HG03175 (cell line): ENCODE results near the gene NLGN1.

Experiments
- ATAC-seq: cut with Tn5 transposase; IDR thresholded peaks from one replicate; pipeline ENCODE4 v1.9.1; 2021; ENCODE audit warnings: mild to moderate bottlenecking, moderate library complexity; ENCODE audit not compliant: unreplicated experiment

The NLGN1 gene

DNA sequence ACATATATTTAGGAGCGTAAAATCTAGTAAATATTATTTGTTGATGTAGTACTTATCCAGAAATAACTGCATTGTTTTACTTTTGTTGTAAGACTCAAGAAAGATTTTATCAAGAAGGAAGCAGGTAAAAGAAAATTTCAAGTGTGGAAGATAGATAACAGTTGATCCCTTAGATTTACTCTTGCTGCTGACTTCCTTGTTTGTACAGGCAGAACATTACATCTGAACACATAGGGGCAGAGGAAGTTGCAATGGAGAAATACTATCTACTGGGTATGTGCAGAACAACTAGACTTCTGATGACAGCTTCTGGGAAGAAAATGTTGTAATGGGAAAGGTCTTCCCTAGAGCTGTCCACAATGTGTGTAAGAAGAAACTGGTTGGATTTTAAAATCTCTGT lies 350.6 kb downstream of the NLGN1 start:
- no peak for ATAC-seq

GRCh38 chr3:173750095-173750494 lies 352.6 kb downstream of the NLGN1 start:
- no peak for ATAC-seq

DNA sequence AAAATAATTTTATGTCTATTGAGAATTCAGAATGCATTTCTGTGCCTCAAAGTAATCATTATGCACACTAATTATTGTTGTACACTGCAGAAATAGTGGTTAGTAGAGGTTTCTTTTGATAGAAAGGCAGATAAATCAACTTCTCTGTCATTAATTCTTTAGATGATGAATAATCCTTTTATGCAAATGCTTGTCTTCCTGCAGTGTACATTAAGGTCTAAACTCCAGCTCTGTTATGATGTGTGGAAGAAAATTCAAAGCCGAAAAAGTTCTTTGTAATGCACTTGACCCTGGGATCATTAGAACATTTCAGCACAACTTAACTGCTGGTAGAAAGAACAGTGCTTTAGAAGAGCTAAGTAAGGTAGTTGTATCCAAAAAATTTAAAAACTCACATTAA lies 353.0 kb downstream of the NLGN1 start:
- no peak for ATAC-seq

GRCh38 chr3:173753593-173753992 lies 356.0 kb downstream of the NLGN1 start:
- no peak for ATAC-seq

- no peak for ATAC-seq
These were observed 357.6 kb downstream of the NLGN1 start for GRCh38 chr3:173755161-173755560.

DNA sequence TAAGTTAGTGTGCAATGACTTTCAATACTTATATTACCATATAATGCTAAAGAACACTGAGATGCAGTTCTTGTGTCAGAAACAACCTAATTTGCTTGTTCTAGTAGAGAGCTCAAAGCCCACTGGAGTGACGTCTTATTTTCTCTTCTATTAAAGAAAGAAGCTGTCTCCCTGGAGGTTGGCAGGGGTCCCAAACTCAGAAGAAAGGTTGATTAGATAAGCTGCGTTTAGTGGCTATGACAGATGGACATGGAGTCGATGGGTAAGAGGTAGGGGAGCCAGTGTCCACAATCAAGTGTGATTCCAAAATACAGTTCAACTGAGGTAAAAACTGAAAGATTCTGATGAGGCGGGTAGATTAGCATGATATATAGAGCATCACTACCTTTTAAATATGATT lies 363.6 kb downstream of the NLGN1 start:
- ATAC-seq: no peak

DNA sequence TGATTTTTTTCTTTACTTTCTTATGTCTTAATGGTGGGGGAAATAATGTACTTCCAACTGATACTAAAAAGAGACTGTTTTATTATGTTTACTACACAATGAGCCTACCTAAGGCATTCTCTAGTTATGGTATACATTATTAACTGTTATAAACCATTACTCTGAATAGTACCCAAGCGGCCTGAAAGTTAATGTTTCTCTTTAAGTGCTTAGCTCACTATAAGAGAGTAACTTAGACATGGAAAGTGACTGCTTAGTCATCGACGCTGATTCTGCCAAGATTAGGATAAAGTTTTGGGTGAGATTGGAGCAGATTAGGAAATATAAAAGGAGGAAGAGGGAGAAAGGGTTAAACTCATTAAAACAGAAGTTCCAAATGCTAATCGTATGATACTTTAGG lies 365.0 kb downstream of the NLGN1 start:
- ATAC-seq: no peak

GRCh38 chr3:173770011-173770410 lies 372.5 kb downstream of the NLGN1 start:
- ATAC-seq: no peak

DNA sequence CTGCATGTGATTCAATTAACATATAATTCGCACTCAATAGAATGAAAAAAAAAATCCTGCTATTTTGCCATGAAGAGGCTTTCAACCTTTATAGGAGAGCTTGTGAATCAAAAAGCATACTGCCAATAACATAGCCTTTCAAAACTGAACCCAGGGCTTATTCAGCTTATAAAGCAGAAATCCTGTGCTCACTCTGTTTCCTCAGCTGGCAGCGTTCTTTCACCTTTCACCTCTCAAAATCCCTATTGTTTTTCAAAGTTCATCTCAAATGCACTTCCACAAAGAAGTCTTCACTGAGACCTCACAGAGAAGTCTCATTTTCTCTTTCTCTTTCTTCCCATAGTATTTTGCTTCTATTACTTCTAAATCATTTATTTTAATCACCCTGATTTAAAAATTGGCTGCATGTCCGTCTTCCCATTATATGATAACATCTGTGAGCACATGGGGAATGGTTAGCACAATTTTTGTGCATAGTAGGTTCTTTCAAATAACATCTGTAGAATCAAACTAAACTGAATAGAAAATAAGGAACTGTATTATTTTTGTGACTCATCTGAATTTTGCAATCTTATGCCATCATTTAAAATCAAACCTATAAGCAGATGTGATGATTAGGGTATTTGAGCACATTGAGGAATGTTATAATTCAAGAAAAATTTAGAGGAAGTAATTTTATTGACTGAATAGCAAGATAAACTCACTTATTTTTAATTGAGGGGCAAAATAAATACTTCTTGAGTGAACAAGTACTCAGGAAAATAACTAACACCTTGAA lies 373.4 kb downstream of the NLGN1 start:
- ATAC-seq: no peak

DNA sequence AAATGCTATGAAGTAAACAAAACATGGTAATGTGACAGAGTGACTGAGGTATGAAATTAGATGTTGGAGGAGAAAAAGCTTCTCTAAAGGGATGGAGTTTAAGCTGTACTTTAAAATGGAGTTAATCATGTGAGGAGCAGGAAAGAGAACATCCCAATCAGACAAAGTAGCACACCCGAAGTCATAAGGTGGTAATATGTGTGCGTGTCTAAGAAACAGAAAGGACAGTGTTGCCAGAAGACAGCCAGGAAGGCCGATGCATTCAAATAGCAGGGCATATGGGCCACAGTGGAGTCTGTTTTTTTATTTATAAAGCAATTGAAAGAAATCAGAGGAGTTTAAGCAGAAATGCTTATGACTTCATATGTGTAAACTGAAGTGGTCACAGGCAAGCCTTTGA lies 376.3 kb downstream of the NLGN1 start:
- ATAC-seq: no peak

DNA sequence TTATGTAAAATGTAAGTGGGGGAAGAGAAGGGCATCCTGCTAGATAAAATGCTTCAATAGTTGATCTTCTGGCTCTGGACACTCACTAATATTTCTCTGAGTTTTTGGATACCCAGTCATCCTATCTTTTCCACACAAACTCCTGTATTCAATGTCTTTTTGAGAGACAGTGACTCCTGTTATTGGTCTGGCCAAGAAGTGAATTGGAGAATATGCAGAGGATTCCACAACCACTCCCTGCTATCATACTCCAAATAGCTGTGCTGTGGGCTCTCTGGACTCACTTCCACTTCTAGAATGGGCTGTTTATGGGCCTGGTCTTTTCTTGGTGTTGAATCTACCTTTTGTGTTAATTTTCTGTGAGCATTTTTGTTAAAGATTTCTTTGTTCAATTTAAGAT lies 376.8 kb downstream of the NLGN1 start:
- ATAC-seq: no peak

- ATAC-seq: no peak
These were observed 380.7 kb downstream of the NLGN1 start for GRCh38 chr3:173778251-173778650.

GRCh38 chr3:173780067-173780466 lies 382.5 kb downstream of the NLGN1 start:
- no peak for ATAC-seq

DNA sequence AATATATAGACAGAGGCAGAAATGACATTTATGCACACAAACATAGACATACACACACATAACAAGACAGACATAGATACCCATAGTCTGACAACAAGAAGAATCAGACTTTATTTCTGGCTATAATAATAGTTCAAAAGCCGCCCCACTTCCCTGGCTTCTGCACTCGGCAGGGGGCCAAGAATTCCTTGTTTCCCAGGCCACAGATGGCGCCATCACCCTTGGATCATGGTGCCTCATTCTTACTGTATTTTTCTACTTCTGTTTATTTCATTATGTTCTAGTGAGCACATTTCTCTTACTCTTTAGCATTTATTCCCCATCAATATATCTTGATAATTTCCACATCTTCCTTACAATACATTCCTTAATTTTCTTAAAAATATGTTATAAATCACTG lies 387.5 kb downstream of the NLGN1 start:
- ATAC-seq: no peak

DNA sequence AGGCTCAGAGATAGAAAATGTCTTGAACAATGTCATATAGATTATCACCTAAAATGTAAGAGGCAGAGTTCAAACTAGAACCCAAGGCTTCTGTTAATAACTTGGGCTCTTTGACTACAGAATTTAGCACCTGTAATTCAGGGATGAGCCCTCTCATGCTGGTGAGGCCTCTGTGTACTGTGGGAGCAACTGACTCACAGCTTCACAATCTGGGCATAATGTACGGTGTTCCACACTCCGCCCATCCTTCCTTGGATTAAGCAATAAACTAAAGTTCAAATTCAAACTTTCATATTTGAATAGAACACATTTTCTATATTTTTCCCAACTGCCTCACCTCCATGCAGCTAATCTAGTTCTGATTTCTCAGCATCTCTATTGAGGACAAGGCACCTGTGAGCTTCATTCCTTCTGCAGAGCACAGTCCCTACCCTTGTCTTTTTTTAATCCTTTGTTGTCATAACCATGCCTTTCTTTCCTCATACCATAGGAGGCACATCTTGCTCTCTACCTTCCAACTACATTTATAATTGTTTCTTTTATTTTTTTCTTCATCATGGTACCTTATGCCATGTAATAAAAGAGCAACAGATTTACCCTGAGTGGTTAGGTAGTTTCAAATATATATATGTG lies 392.1 kb downstream of the NLGN1 start:
- no peak for ATAC-seq

DNA sequence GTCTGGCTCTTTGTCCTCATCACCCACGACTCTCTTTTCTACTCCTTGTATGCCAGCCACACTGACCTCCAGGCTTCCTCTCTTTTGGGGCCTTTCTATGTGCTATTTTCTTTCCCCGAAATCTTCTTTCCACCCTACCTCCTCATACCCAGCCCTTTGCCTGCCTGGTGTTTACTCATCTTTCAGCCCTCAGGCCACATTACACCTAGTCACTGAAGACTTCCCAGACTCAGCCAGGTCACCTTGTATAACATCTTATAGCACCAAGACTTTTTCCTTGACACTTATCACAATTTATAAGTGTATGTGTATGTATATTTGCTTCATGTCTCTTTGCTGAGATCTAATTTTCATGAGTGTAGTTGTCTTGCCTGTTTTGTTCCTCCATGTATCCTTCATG lies 396.4 kb downstream of the NLGN1 start:
- ATAC-seq: no peak

- ATAC-seq: no peak
These were observed 398.9 kb downstream of the NLGN1 start for GRCh38 chr3:173796405-173796804.

GRCh38 chr3:173796890-173797289 lies 399.3 kb downstream of the NLGN1 start:
- ATAC-seq: no peak

GRCh38 chr3:173799060-173799816 lies 401.7 kb downstream of the NLGN1 start:
- ATAC-seq: no peak

DNA sequence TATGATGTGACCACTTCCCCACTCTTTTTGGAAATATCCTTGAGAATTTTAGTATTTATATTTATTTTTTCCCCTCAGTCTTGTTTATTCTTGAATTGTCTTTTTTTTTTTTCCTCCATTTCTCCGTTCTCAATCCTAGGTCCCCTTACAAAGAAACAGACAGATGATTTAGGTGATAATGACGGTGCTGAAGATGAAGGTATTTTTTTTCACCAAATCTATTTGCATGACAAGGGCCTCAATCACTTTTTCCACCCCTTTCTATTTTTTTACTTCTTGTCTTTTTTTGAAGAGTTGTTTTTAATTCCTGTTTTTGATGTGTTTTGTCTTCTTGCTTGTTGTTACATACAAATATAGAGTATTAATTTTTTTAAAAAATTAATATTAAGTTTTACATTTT lies 402.6 kb downstream of the NLGN1 start:
- no peak for ATAC-seq

GRCh38 chr3:173814809-173815208 lies 417.3 kb downstream of the NLGN1 start:
- no peak for ATAC-seq

GRCh38 chr3:173819368-173819767 lies 421.8 kb downstream of the NLGN1 start:
- no peak for ATAC-seq
